Stomach smooth muscle (tissue), 2 donors: ENCODE measurements around the gene PTPRG.
"Not testable (repeated sequence)": the region's sequence is repeated elsewhere in the genome, so short reads cannot be mapped to it uniquely, and the experiment has no call there.

ENCODE experiments used
- H3K27ac ChIP-seq: one replicate; pipeline ENCODE4 v1.7.0; 2013; ENCODE audit warnings: mild to moderate bottlenecking, low read length, inconsistent platforms
- H3K27me3 ChIP-seq, 2 donors: one replicate each; pipeline ENCODE4 v1.7.0; 2013; ENCODE audit warnings: low read length in 2 of 2; ENCODE audit not compliant: insufficient read depth in 2 of 2, control insufficient read depth in 1 of 2
- H3K36me3 ChIP-seq, 2 donors: one replicate each; pipeline ENCODE4 v1.7.0; 2013; ENCODE audit warnings: low read length in 2 of 2; ENCODE audit not compliant: control insufficient read depth in 2 of 2, insufficient read depth in 2 of 2
- H3K4me1 ChIP-seq: one replicate; pipeline ENCODE4 v1.7.0; 2013; ENCODE audit warnings: low read length; ENCODE audit not compliant: control insufficient read depth, insufficient read depth
- H3K4me3 ChIP-seq, 2 donors: one replicate each; pipeline ENCODE4 v1.7.0; 2013; ENCODE audit warnings: low read length in 2 of 2
- H3K9ac ChIP-seq, 2 donors: one replicate each; pipeline ENCODE4 v1.7.0; 2013; ENCODE audit warnings: low read length in 2 of 2, mild to moderate bottlenecking in 1 of 2
- H3K9me3 ChIP-seq, 2 donors: one replicate each; pipeline ENCODE4 v1.7.0; 2013; ENCODE audit warnings: low read length in 2 of 2; ENCODE audit not compliant: control insufficient read depth in 2 of 2
- donor health status: healthy.
- donor health status: Pancreatic carcinoma.

The PTPRG gene

GRCh38 chr3:62025913-62026312 is 464.5 kb downstream of the PTPRG start:
- Histone ChIP-seq H3K36me3 (no peaks in the 10 kb centered on the region), H3K9ac (no peak overlapping the region), H3K4me3 (no peak overlapping the region), H3K27ac (no peak overlapping the region), H3K9me3 (no peaks in the 10 kb centered on the region), H3K27me3 (no peaks in the 10 kb centered on the region), H3K4me1 (peaks cover 8% of the 10 kb centered on the region)

- Histone ChIP-seq H3K9ac (no peak overlapping the region), H3K36me3 (no peaks in the 10 kb centered on the region), H3K27ac (no peak overlapping the region), H3K4me1 (peaks cover 8% of the 10 kb centered on the region), H3K4me3 (no peak overlapping the region), H3K27me3 (no peaks in the 10 kb centered on the region), H3K9me3 (no peaks in the 10 kb centered on the region)
These were observed 465.9 kb downstream of the PTPRG start for GRCh38 chr3:62027241-62027640.

GRCh38 chr3:62027796-62028195 is 466.4 kb downstream of the PTPRG start:
- no peaks in the 10 kb centered on the region for H3K9me3 ChIP-seq
- no peaks in the 10 kb centered on the region for H3K27me3 ChIP-seq
- H3K4me1 ChIP-seq: peaks cover 8% of the 10 kb centered on the region
- H3K4me3 ChIP-seq: no peak overlapping the region
- no peak overlapping the region for H3K9ac ChIP-seq
- H3K36me3 ChIP-seq: no peaks in the 10 kb centered on the region
- H3K27ac ChIP-seq: no peak overlapping the region

DNA sequence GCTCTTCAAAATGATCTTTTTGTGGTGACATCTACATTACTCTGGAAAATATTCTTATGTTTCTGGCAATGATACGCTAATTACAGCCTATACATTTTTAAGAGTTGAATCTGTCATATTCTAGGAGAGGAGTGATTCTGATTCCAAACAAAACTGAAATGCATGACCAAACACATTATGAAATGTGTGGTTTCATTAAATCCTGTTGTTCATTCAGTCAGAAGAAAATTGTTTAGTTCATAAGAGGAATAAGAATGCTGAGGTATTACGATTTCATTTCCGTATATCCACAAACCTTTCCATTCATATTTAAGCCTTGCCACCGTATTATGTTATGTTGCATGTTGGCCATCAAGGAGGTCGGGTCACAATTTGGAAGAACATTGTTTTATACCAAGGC is 466.9 kb downstream of the PTPRG start:
- no peaks in the 10 kb centered on the region for H3K27me3 ChIP-seq

GRCh38 chr3:62032738-62033137 is 471.4 kb downstream of the PTPRG start:
- peaks cover 2% of the 10 kb centered on the region for H3K4me1 ChIP-seq
- H3K36me3 ChIP-seq: no peaks in the 10 kb centered on the region
- no peaks in the 10 kb centered on the region for H3K27me3 ChIP-seq
- H3K27ac ChIP-seq: no peak overlapping the region
- H3K4me3 ChIP-seq: no peak overlapping the region
- H3K9ac ChIP-seq: no peak overlapping the region
- no peaks in the 10 kb centered on the region for H3K9me3 ChIP-seq

More for the DNA sequence above, 466.9 kb downstream of the PTPRG start:
- no peaks in the 10 kb centered on the region for H3K9me3 ChIP-seq
- no peaks in the 10 kb centered on the region for H3K36me3 ChIP-seq
- no peak overlapping the region for H3K27ac ChIP-seq
- peaks cover 8% of the 10 kb centered on the region for H3K4me1 ChIP-seq
- H3K4me3 ChIP-seq: no peak overlapping the region
- no peak overlapping the region for H3K9ac ChIP-seq

DNA sequence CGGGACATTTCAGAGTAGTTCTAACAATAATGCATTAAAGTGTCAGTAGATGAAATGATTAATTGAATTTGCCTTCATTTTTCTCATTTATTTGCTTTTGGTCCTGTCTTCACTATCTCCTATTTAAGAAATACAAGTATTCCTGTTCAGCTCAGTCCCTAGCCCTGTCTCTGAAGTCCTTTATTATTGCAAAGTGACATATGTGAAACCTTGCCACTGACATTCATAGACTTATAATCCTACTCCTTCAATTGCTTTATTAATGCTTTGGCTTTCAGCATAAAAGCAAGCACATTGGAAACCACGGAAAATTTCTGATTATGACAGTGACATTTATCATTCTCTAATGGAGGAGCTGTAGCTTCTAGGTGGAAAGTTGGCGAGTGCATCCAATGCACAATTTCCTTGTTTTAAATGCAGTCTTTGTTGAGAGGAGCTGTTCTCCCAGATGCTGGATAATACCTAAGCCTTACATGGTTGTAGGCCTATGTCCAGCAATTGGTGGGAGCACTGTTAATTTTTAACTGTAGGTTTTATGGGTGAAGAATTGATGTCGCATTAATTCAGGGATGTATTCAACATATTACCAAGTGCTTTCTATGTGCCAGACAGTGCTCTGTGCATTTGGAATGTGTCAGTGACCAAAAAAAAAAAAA is 474.2 kb downstream of the PTPRG start:
- no peaks in the 10 kb centered on the region for H3K36me3 ChIP-seq
- H3K27ac ChIP-seq: no peak overlapping the region
- no peaks in the 10 kb centered on the region for H3K27me3 ChIP-seq
- H3K9ac ChIP-seq: no peak overlapping the region
- no peaks in the 10 kb centered on the region for H3K4me1 ChIP-seq
- H3K9me3 ChIP-seq: no peaks in the 10 kb centered on the region
- no peak overlapping the region for H3K4me3 ChIP-seq

DNA sequence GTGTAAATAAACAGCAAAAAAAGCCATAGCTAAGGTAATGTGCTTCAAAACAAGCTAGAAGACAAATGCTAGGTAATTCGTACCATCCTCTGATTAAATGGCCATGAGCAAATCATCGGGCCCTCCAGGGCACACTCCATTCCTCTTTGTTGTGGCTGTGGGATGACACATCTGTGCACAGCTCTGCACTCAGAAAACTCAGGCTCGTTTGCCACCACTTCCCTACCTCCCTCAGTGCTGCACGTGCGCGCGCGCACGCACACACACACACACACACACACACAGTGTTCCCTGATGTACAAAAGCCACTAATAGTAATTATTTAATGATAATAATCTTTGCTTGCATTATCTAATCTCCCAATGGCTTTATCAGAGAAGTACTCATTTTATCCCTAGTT is 475.4 kb downstream of the PTPRG start:
- no peaks in the 10 kb centered on the region for H3K4me1 ChIP-seq
- H3K27me3 ChIP-seq: no peaks in the 10 kb centered on the region
- no peak overlapping the region for H3K9ac ChIP-seq
- H3K27ac ChIP-seq: no peak overlapping the region
- H3K4me3 ChIP-seq: no peak overlapping the region
- no peaks in the 10 kb centered on the region for H3K9me3 ChIP-seq
- H3K36me3 ChIP-seq: no peaks in the 10 kb centered on the region

DNA sequence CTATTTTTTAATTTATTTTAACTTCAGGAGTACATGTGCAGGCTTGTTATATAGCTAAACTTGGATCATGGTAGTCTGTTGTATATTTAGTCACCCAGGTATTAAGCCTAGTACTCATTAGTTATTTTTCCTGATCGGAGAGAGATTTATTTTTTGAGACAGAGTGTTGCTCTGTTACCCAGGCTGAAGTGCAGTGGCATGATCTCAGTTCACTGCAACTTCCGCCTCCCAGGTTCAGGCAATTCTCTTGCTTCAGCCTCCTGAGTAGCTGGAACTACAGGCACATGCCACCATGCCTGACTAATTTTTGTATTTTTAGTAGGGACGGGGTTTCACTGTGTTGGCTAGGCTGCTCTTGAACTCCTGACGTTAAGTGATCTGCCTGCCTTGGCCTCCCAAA is 477.4 kb downstream of the PTPRG start:
- H3K27ac ChIP-seq, H3K4me3 ChIP-seq: not testable (repeated sequence)

GRCh38 chr3:62039586-62039985 is 478.2 kb downstream of the PTPRG start:
- Histone ChIP-seq H3K27me3 (no peaks in the 10 kb centered on the region), H3K36me3 (no peaks in the 10 kb centered on the region), H3K4me3 (no peak overlapping the region), H3K9me3 (no peaks in the 10 kb centered on the region), H3K4me1 (no peaks in the 10 kb centered on the region), H3K27ac (no peak overlapping the region), H3K9ac (no peak overlapping the region)

More for the DNA sequence above, 477.4 kb downstream of the PTPRG start:
- not testable (repeated sequence) for H3K36me3 ChIP-seq, H3K9me3 ChIP-seq, H3K9ac ChIP-seq, H3K27me3 ChIP-seq, H3K4me1 ChIP-seq

GRCh38 chr3:62041681-62042080 is 480.3 kb downstream of the PTPRG start:
- H3K27ac ChIP-seq: no peak overlapping the region

DNA sequence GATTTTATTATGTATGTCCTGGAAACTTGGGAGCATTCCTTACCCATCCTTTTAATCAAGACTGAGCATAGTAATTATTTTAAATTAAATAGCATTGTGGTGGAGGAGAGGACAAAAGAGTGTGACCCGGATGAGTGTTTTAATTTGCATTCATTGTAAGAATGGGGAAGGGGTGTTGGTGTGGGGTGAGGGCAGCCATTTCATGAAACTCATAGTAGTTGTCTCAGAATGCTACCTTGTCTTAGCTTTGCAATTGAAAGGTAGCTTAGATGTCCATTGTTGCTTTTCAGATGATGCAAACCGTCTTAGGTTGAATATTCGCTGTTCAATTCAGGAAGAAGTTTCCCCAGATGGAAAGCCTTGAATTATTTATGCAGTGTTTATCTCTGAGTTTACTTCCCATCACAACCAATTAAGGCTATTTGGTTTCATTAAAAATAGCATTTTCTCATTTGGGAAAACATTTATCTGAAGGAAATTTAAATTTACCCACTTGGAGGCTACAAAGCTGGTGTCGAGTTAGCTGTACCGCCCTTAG is 483.6 kb downstream of the PTPRG start:
- Histone ChIP-seq H3K4me1 (no peaks in the 10 kb centered on the region), H3K4me3 (no peak overlapping the region), H3K9me3 (no peaks in the 10 kb centered on the region), H3K27ac (no peak overlapping the region), H3K9ac (no peak overlapping the region), H3K36me3 (no peaks in the 10 kb centered on the region), H3K27me3 (no peaks in the 10 kb centered on the region)

More at GRCh38 chr3:62041681-62042080, 480.3 kb downstream of the PTPRG start:
- H3K36me3 ChIP-seq: no peaks in the 10 kb centered on the region
- no peak overlapping the region for H3K4me3 ChIP-seq
- no peak overlapping the region for H3K9ac ChIP-seq
- H3K4me1 ChIP-seq: no peaks in the 10 kb centered on the region
- H3K9me3 ChIP-seq: no peaks in the 10 kb centered on the region
- H3K27me3 ChIP-seq: no peaks in the 10 kb centered on the region
